ENCODE results near the gene ZBTB46. TPM values are rescaled to one million over a fixed set of nuclear protein-coding genes. Genes with fewer than 3 reads are reported as not detected.

Gene ZBTB46
- total and polyA plus RNA-seq, 10 of the 15 experiments (the other 5 are each of a cell fraction or from before 2014, with no cell fraction given): 0.15 to 0.92 (median 0.34) TPM

- peak overlapping the region; percentile 75 for H2AFZ ChIP-seq (ENCODE audit: control insufficient read depth, low read depth, low read length)
- peak; percentile 89 for ATAC-seq
- no peak; the same call in none of the 2 replicates for TF ChIP-seq HCFC1 (IDR thresholded peaks at IDR 0.05; ENCODE audit: low read length)
- no peak for TF ChIP-seq EZH2 (IDR thresholded peaks at IDR 0.05; ENCODE audit: borderline replicate concordance, control insufficient read depth, low read depth, low read length)
- TF ChIP-seq FOS (IDR thresholded peaks at IDR 0.05; ENCODE audit: borderline replicate concordance, extremely low read depth, insufficient read length): no peak
- TF ChIP-seq WRNIP1 (IDR thresholded peaks at IDR 0.05; ENCODE audit: borderline replicate concordance, low read depth, low read length): 0 out of 2 replicates have a peak, but pooled peaks have one; percentile 47
- no peak for TF ChIP-seq ZBTB11 (CRISPR knock-in tag; IDR thresholded peaks at IDR 0.05)
- TF ChIP-seq MEF2B (IDR thresholded peaks at IDR 0.05; ENCODE audit: partially characterized antibody, poor library complexity, severe bottlenecking): no peak
- TF ChIP-seq ATF2 (IDR thresholded peaks at IDR 0.05; ENCODE audit: low read length): no peak
- TF ChIP-seq ZBED1 (IDR thresholded peaks at IDR 0.05; ENCODE audit: borderline replicate concordance): peak; percentile 20; the same call in 1 of the 2 replicates
- peak; percentile 90 for TF ChIP-seq RUNX3 (IDR thresholded peaks at IDR 0.05; ENCODE audit: low read length)
- TF ChIP-seq JUNB (IDR thresholded peaks at IDR 0.05): no peak
- TF ChIP-seq ZBTB33 (IDR thresholded peaks at IDR 0.05): no peak
- TF ChIP-seq TCF7 (IDR thresholded peaks at IDR 0.05; ENCODE audit: borderline replicate concordance): no peak
- no peak for TF ChIP-seq ASH2L (IDR thresholded peaks at IDR 0.05; ENCODE audit: borderline replicate concordance, low read depth)
- TF ChIP-seq SREBF2 (IDR thresholded peaks at IDR 0.05; ENCODE audit: low read length): no peak
Measured at GRCh38 chr20:63863798-63864544, 32.9 kb upstream of the ZBTB46 start.

More at GRCh38 chr20:63863798-63864544, 32.9 kb upstream of the ZBTB46 start:
- POLR2A ChIA-PET: interaction anchor here (0.5 to 1.8 kb wide), 6 partner anchors 12 to 326 kb away, joined by 3 to 6 read pairs (median 4); partner anchors contain the start of gene PRPF6
- DNase-seq (ENCODE audit: low read depth, low spot score): peak; percentile 86
- Histone ChIP-seq H3K9me3 (replicated peaks; ENCODE audit: control insufficient read depth, insufficient read depth, low read length) (no peaks in the 10 kb centered on the region), H3K27me3 (replicated peaks in 1 of 2; ENCODE audit: control insufficient read depth in 2 of 2, insufficient read depth in 2 of 2, low read length in 1 of 2) (no peaks in the 10 kb centered on the region), H4K20me1 (ENCODE audit: control insufficient read depth, insufficient read depth) (no peaks in the 10 kb centered on the region), H3K27ac (ENCODE audit: control insufficient read depth, insufficient read depth) (peak overlapping the region; percentile 90), H3K79me2 (ENCODE audit: control insufficient read depth, insufficient read depth, low read length) (peaks cover 33% of the 10 kb centered on the region), H3K4me3 (peak overlapping the region; percentile 96), H3K36me3 (ENCODE audit: control insufficient read depth in 2 of 2, insufficient read depth in 2 of 2, low read length in 1 of 2) (peaks cover 0 to 4% of the 10 kb centered on the region in 2 experiments; a peak in 3 of 4 replicates), H3K9ac (ENCODE audit: control insufficient read depth, insufficient read depth, low read length) (peak overlapping the region; percentile 82), H3K4me1 (ENCODE audit: control insufficient read depth, insufficient read depth, low read length) (peaks cover 11% of the 10 kb centered on the region), H3K4me2 (ENCODE audit: control insufficient read depth, insufficient read depth) (peak overlapping the region; percentile 100)
- intact Hi-C loops (cut with micrococcal nuclease; ENCODE audit: unreplicated experiment) (loop anchor here (1.0 to 10.0 kb wide), 5 partner anchors 77 to 326 kb away; partner anchors contain the start of genes ARFRP1 and LIME1), in situ Hi-C loops (cut with MboI) (no loop called here)
- WGBS (ENCODE audit: insufficient coverage, insufficient replicate concordance, low lambda C conversion rate, missing lambda C conversion rate): 1% methylated on average over 38 of the region's 38 CpGs
- BruUV-seq (replicated peaks): TSS peak; percentile 84
- RAD21 ChIA-PET (ENCODE audit: unreplicated experiment): interaction anchor here (0.8 to 3.2 kb wide), 16 partner anchors 14 to 326 kb away, joined by 3 to 18 read pairs (median 4); partner anchors contain the start of genes ARFRP1, PRPF6, PTK6 and RTEL1
- SMC1A ChIA-PET (ENCODE audit: uncharacterized antibody, unreplicated experiment): interaction anchor here (1.1 to 3.5 kb wide), 6 partner anchors 9 to 326 kb away, joined by 4 to 19 read pairs (median 6); partner anchors contain the start of genes ARFRP1, PTK6 and ZGPAT
- FAIRE-seq: peak; percentile 99
- CTCF ChIA-PET: interaction anchor here (0.7 to 4.4 kb wide), 19 partner anchors 12 to 326 kb away, joined by 3 to 38 read pairs (median 4); partner anchors contain the start of genes ARFRP1, HELZ2, LIME1 and PTK6

Measured in GM12878 (cell line).